LNCAP (cell line): Measurements from ENCODE around the gene USE1.

Experiments used
- CTCF ChIP-seq: fragments of 450-650 bp; IDR thresholded peaks from 2 replicates; pipeline ENCODE4 v1.5.1; 2017; ENCODE audit warnings: mild to moderate bottlenecking

Gene USE1

GRCh38 chr19:17215127-17215971 is at the start of gene USE1:
Gene USE1, plus strand, starts transcription at chr19:17215357. Its CDS starts 49 bp downstream, at chr19:17215406.
- no peak for TF ChIP-seq CTCF

- TF ChIP-seq CTCF: no peak
These were observed 49.4 kb upstream of the USE1 start for GRCh38 chr19:17165715-17166114.

GRCh38 chr19:17170538-17171297 is 44.4 kb upstream of the USE1 start:
- no peak for TF ChIP-seq CTCF

- TF ChIP-seq CTCF: no peak
These were observed 43.3 kb upstream of the USE1 start for GRCh38 chr19:17171874-17172273.

- TF ChIP-seq CTCF: no peak
These were observed 42.4 kb upstream of the USE1 start for GRCh38 chr19:17172624-17173345.

- no peak for TF ChIP-seq CTCF
These were observed 36.9 kb upstream of the USE1 start for GRCh38 chr19:17178291-17178690.

- TF ChIP-seq CTCF: no peak
These were observed 34.0 kb upstream of the USE1 start for GRCh38 chr19:17180997-17181702.
